IPS-18c (cell line): ENCODE data around the gene USP4.
"Not testable (repeated sequence)": the region's sequence is repeated elsewhere in the genome, so short reads cannot be mapped to it uniquely, and the experiment has no call there.

Source experiments
- H3K4me3 ChIP-seq: 2 replicates; pipeline ENCODE4 v1.7.0; 2013; ENCODE audit warnings: low read depth, mild to moderate bottlenecking, low read length, moderate library complexity; ENCODE audit not compliant: insufficient read depth
- H3K9me3 ChIP-seq: one replicate; pipeline ENCODE4 v1.6.1; 2013; ENCODE audit warnings: mild to moderate bottlenecking, low read length, moderate library complexity; ENCODE audit not compliant: control insufficient read depth, insufficient read depth

Gene USP4

GRCh38 chr3:49270156-49270500 is 69.7 kb downstream of the USP4 start:
- no peaks in the 10 kb centered on the region for H3K9me3 ChIP-seq
- no peak overlapping the region for H3K4me3 ChIP-seq

- H3K9me3 ChIP-seq, result no peaks in the 10 kb centered on the region
- H3K4me3 ChIP-seq, result no peak overlapping the region
Observed at GRCh38 chr3:49269443-49270155, 70.3 kb downstream of the USP4 start.

- H3K4me3 ChIP-seq, result no peak overlapping the region
Observed at GRCh38 chr3:49266410-49267095, 73.3 kb downstream of the USP4 start.

GRCh38 chr3:49265661-49266386 is 74.0 kb downstream of the USP4 start:
- Histone ChIP-seq H3K4me3 (no peak overlapping the region), H3K9me3 (no peaks in the 10 kb centered on the region)

More at GRCh38 chr3:49266410-49267095, 73.3 kb downstream of the USP4 start:
- no peaks in the 10 kb centered on the region for H3K9me3 ChIP-seq

GRCh38 chr3:49263159-49263889 is 76.5 kb downstream of the USP4 start:
- Histone ChIP-seq H3K9me3 (no peaks in the 10 kb centered on the region), H3K4me3 (no peak overlapping the region)

GRCh38 chr3:49260806-49261324 is 79.0 kb downstream of the USP4 start:
- no peaks in the 10 kb centered on the region for H3K9me3 ChIP-seq
- H3K4me3 ChIP-seq, result no peak overlapping the region

- H3K9me3 ChIP-seq, result no peaks in the 10 kb centered on the region
- no peak overlapping the region for H3K4me3 ChIP-seq
Observed at GRCh38 chr3:49257187-49257586, 82.7 kb downstream of the USP4 start.

GRCh38 chr3:49255718-49256511 is 83.9 kb downstream of the USP4 start:
- no peak overlapping the region for H3K4me3 ChIP-seq
- no peaks in the 10 kb centered on the region for H3K9me3 ChIP-seq

GRCh38 chr3:49255112-49255511 is 84.7 kb downstream of the USP4 start:
- Histone ChIP-seq H3K9me3 (no peaks in the 10 kb centered on the region), H3K4me3 (no peak overlapping the region)

- Histone ChIP-seq H3K9me3 (no peaks in the 10 kb centered on the region), H3K4me3 (no peak overlapping the region)
Observed at GRCh38 chr3:49253512-49253911, 86.3 kb downstream of the USP4 start.

GRCh38 chr3:49248840-49249227 is 91.0 kb downstream of the USP4 start:
- Histone ChIP-seq H3K9me3 (no peaks in the 10 kb centered on the region), H3K4me3 (no peak overlapping the region)

GRCh38 chr3:49244581-49245205 is 95.2 kb downstream of the USP4 start:
- H3K9me3 ChIP-seq, result no peaks in the 10 kb centered on the region
- no peak overlapping the region for H3K4me3 ChIP-seq

- H3K4me3 ChIP-seq, H3K9me3 ChIP-seq: not testable (repeated sequence)
Observed at GRCh38 chr3:49240091-49240490, 99.8 kb downstream of the USP4 start.

- peaks cover 11% of the 10 kb centered on the region for H3K9me3 ChIP-seq
- no peak overlapping the region for H3K4me3 ChIP-seq
Observed at GRCh38 chr3:49238274-49239127, 101.4 kb downstream of the USP4 start.

GRCh38 chr3:49237344-49237743 is 102.5 kb downstream of the USP4 start:
- H3K9me3 ChIP-seq, result peaks cover 18% of the 10 kb centered on the region
- H3K4me3 ChIP-seq, result no peak overlapping the region
